K562 (cell line): ENCODE data around the gene SPAG7. TPM values are rescaled to one million over a fixed set of nuclear protein-coding genes. Genes with fewer than 3 reads are reported as not detected.

Experiments
- ATAC-seq: fragments of 200-7000 bp; cut with Tn5 transposase; 3 replicates; pipeline ENCODE4 v1.9.1; 2020; ENCODE audit warnings: moderate library complexity
- BruUV-seq: library from RNA; stranded (reverse); fragments of 400-500 nt; replicated peaks from 2 replicates; lab custom pipeline; 2021; lab: Mats Ljungman, UMichigan
- CTCF ChIA-PET: fragments of 300-600 bp; formaldehyde crosslinking; extraction: SDS; loops from one replicate; lab custom pipeline; 2021; ENCODE audit warnings: low intra/inter-chr PET ratio; lab: Yijun Ruan, JAX
- POLR2A ChIA-PET: fragments of 300-600, 350-650 bp; sonication (Branson Sonifier 250); formaldehyde crosslinking; extraction: SDS; loops from one replicate; lab custom pipeline; 2021; ENCODE audit warnings: antibody characterized with exemption, inconsistent platforms; lab: Yijun Ruan, JAX
- DNase-seq, 4 experiments: peaks; one replicate each; pipeline versions ENCODE4 v3.0.0 to v3.0.0-alpha.2; 2011 to 2018; ENCODE audit warnings: low spot score in 3 of 4, mixed read lengths in 3 of 4; ENCODE audit errors: extremely low read depth in 1 of 4
- FAIRE-seq: peaks from 2 replicates; lab custom pipeline; 2011; peaks lifted over from hg19 to GRCh38; lab: Jason Lieb, UNC
- H2AFZ ChIP-seq: 2 replicates; pipeline ENCODE4 v1.6.0; 2011; ENCODE audit warnings: low read depth, low read length, control low read depth, inconsistent platforms
- H3K27ac ChIP-seq: fragments of 200-600 bp; 3 replicates; pipeline ENCODE4 v1.8.0; 2011; ENCODE audit warnings: low read depth, mild to moderate bottlenecking, control low read depth, inconsistent platforms, low read length, moderate library complexity, mixed read lengths; ENCODE audit errors: extremely low read depth
- H3K27me3 ChIP-seq, 2 experiments: fragments of 300-600 bp in 1 of 2; 2 replicates in 1 of 2; 3 replicates in 1 of 2; pipeline versions ENCODE4 v1.6.0 to v1.8.0; 2011; ENCODE audit warnings: inconsistent platforms in 2 of 2, low read length in 2 of 2, mild to moderate bottlenecking in 1 of 2, mixed read lengths in 1 of 2, moderate library complexity in 1 of 2; ENCODE audit not compliant: control insufficient read depth in 2 of 2, insufficient read depth in 2 of 2
- H3K36me3 ChIP-seq: fragments of 300-600 bp; 3 replicates; pipeline ENCODE4 v1.8.0; 2011; ENCODE audit warnings: mild to moderate bottlenecking, low read length, inconsistent platforms; ENCODE audit not compliant: control insufficient read depth, insufficient read depth
- H3K4me1 ChIP-seq, 2 experiments: fragments of 200-600 bp in 1 of 2; replicated peaks in 1 of 2; 2 replicates in 1 of 2; 3 replicates in 1 of 2; pipeline versions ENCODE4 v1.5.1 to v1.8.0; 2011; ENCODE audit warnings: inconsistent platforms in 2 of 2, low read length in 2 of 2, mild to moderate bottlenecking in 1 of 2, mixed read lengths in 1 of 2, moderate library complexity in 1 of 2; ENCODE audit not compliant: control insufficient read depth in 2 of 2, insufficient read depth in 2 of 2
- H3K4me2 ChIP-seq: 2 replicates; pipeline ENCODE4 v1.6.1; 2011; ENCODE audit warnings: low read length, control low read depth, inconsistent platforms, mixed read lengths; ENCODE audit not compliant: insufficient read depth
- H3K4me3 ChIP-seq: fragments of 200-600 bp; sonication (generic), shearing (Covaris generic); 2 replicates; pipeline ENCODE4 v1.5.1; 2016; ENCODE audit warnings: control low read depth, inconsistent platforms
- H3K79me2 ChIP-seq: fragments of 200-600 bp; 3 replicates; pipeline ENCODE4 v1.8.0; 2011; ENCODE audit warnings: low read length, inconsistent platforms; ENCODE audit not compliant: control insufficient read depth, insufficient read depth
- H3K9ac ChIP-seq, 2 experiments: 2 replicates each; pipeline versions ENCODE4 v1.6.0 to v1.6.1; 2011; ENCODE audit warnings: low read depth in 2 of 2, low read length in 2 of 2, control low read depth in 1 of 2, inconsistent platforms in 1 of 2, mild to moderate bottlenecking in 1 of 2, mixed read lengths in 1 of 2; ENCODE audit not compliant: insufficient read depth in 1 of 2
- H3K9me1 ChIP-seq: one replicate; pipeline ENCODE4 v1.6.0; 2011; ENCODE audit warnings: inconsistent platforms, mild to moderate bottlenecking, low read length, moderate library complexity; ENCODE audit not compliant: control insufficient read depth, insufficient read depth
- H3K9me3 ChIP-seq: replicated peaks from 2 replicates; pipeline ENCODE4 v1.5.1; 2011; ENCODE audit warnings: low read depth, low read length, inconsistent platforms; ENCODE audit not compliant: control insufficient read depth, insufficient read depth
- H4K20me1 ChIP-seq: replicated peaks from 2 replicates; pipeline ENCODE4 v1.6.1; 2011; ENCODE audit warnings: low read length, inconsistent platforms, mixed read lengths; ENCODE audit not compliant: control insufficient read depth, insufficient read depth
- ATF3 ChIP-seq, 2 experiments: fragments of 450-650 bp in 1 of 2; sonication (generic) in 1 of 2; formaldehyde crosslinking in 1 of 2; IDR thresholded peaks in 1 of 2; conservative IDR thresholded peaks in 1 of 2; 2 replicates each; pipeline versions ENCODE4 v1.6.1 to v1.8.1; 2016 to 2023; ENCODE audit warnings: mild to moderate bottlenecking in 2 of 2, moderate library complexity in 2 of 2, inconsistent platforms in 1 of 2, missing genetic modification reagents in 1 of 2
- BDP1 ChIP-seq: IDR thresholded peaks from 3 replicates; pipeline ENCODE4 v1.6.1; 2011; ENCODE audit not compliant: insufficient read length, insufficient read depth
- CXXC5 ChIP-seq: fragments of 250-450 bp; sonication (Bioruptor Pico); IDR thresholded peaks from 2 replicates; pipeline ENCODE4 v1.8.0; 2022; ENCODE audit warnings: inconsistent platforms, mild to moderate bottlenecking, moderate library complexity
- EP300 ChIP-seq: IDR thresholded peaks from 2 replicates; pipeline ENCODE4 v1.6.1; 2012; ENCODE audit warnings: low read length, improper control_type of control experiment
- FOS ChIP-seq: IDR thresholded peaks from 3 replicates; pipeline ENCODE4 v1.6.1; 2011; ENCODE audit not compliant: insufficient read length; ENCODE audit errors: extremely low read depth
- HOXB6 ChIP-seq: fragments of 250-450 bp; sonication (Bioruptor Pico); IDR thresholded peaks from 2 replicates; pipeline ENCODE4 v1.5.1; 2022; ENCODE audit warnings: mild to moderate bottlenecking, borderline replicate concordance
- L3MBTL2 ChIP-seq: fragments of 450-650 bp; IDR thresholded peaks from 2 replicates; pipeline ENCODE4 v1.6.1; 2016; ENCODE audit warnings: mild to moderate bottlenecking, moderate library complexity
- MYC ChIP-seq, 2 experiments: fragments of 250-450 bp in 1 of 2; sonication (Bioruptor Pico) in 1 of 2; IDR thresholded peaks; 2 replicates each; pipeline versions ENCODE4 v1.5.1 to v1.6.1; 2012 to 2021; ENCODE audit warnings: low read depth in 2 of 2, borderline replicate concordance in 1 of 2, improper control_type of control experiment in 1 of 2, low read length in 1 of 2, mild to moderate bottlenecking in 1 of 2, moderate library complexity in 1 of 2
- RBFOX2 ChIP-seq: fragments of 200-400 bp; formaldehyde crosslinking; IDR thresholded peaks from 2 replicates; pipeline ENCODE4 v1.6.1; 2017; ENCODE audit warnings: low read depth, mild to moderate bottlenecking, low read length, moderate library complexity
- ZNF644 ChIP-seq: fragments of 200-800 bp; sonication (Bioruptor generic); IDR thresholded peaks from 2 replicates; pipeline ENCODE4 v1.6.1; 2016; ENCODE audit warnings: low read depth, missing genetic modification characterization, missing compliant biosample characterization
- ZSCAN32 ChIP-seq: fragments of 450-650 bp; formaldehyde crosslinking; IDR thresholded peaks from 2 replicates; pipeline ENCODE4 v1.4.0; 2020; ENCODE audit warnings: mild to moderate bottlenecking, moderate library complexity
- WGBS: fragments of 100-300 bp; shearing (Covaris generic); methylation state at CpG from one replicate; pipeline ENCODE4 v1.1.6; 2016; ENCODE audit warnings: low coverage, mixed read lengths; ENCODE audit not compliant: insufficient coverage; ENCODE audit errors: missing lambda C conversion rate; 5-methylcytosine and 5-hydroxymethylcytosine counted together
- in situ Hi-C: fragments of 300-500 bp; cut with MboI; formaldehyde crosslinking; loops from 4 replicates; pipeline ENCODE4 v1.15.0; 2018; ENCODE audit warnings: inconsistent platforms, mixed read lengths
- intact Hi-C: fragments of 100-400 bp; cut with micrococcal nuclease; formaldehyde crosslinking; loops from 2 replicates; pipeline ENCODE4 v1.14.2; 2022
- polyA plus RNA-seq, 8 experiments: library from polyadenylated mRNA; depleted of rRNA in 4 of 8; stranded (reverse) in 5 of 8; unstranded in 3 of 8; fragments of >200 nt; fragmentation: Nextera tagmentation in 2 of 8; fragmentation: Illumina TruSeq in 1 of 8; extraction: Ambion mirVana in 2 of 8; extraction: Trizol in 1 of 8; gene quantifications; 2 replicates each; pipeline versions ENCODE4 v1.2.1 to v1.2.3, GENCODE V29; 2011 to 2014; ENCODE audit warnings: inconsistent platforms in 1 of 8, missing spikeins in 1 of 8
- total RNA-seq, 7 experiments: library from RNA; depleted of rRNA in 6 of 7; stranded (reverse); fragments of >200 nt in 6 of 7; fragmentation: Illumina TruSeq in 2 of 7; extraction: Trizol in 2 of 7; gene quantifications; 2 replicates each; pipeline versions ENCODE4 v1.2.1 to v1.2.3, GENCODE V29; 2011 to 2021; ENCODE audit warnings: low replicate concordance in 1 of 7

SPAG7 gene
- total and polyA plus RNA-seq, 9 of the 15 experiments (the other 6 are each of a cell fraction or from before 2014, with no cell fraction given), result 5.6 to 53.5 (median 36.3) TPM

GRCh38 chr17:4969047-4969550 is 1.5 kb upstream of the SPAG7 start:
- Histone ChIP-seq H3K9me3 (no peaks in the 10 kb centered on the region), H4K20me1 (no peaks in the 10 kb centered on the region), H3K4me3 (no peak overlapping the region), H3K36me3 (peaks cover 58% of the 10 kb centered on the region; the same call in 2 of the 3 replicates), H3K9me1 (no peaks in the 10 kb centered on the region), H3K4me1 (peaks cover 23 to 26% of the 10 kb centered on the region in 2 experiments), H3K27me3 (no peaks in the 10 kb centered on the region), H2AFZ (no peak overlapping the region), H3K9ac (peak overlapping the region; percentile 89 to 94; a peak in 3 of 4 replicates), H3K79me2 (peaks cover 26% of the 10 kb centered on the region), H3K4me2 (peak overlapping the region; percentile 89), H3K27ac (peak overlapping the region; percentile 95; the same call in 2 of the 3 replicates)
- DNase-seq (peak in 1 of 4 experiments; percentile 45), FAIRE-seq (no peak), ATAC-seq (no peak)
- intact Hi-C loops (loop anchor here (10.0 kb wide), 1 partner anchor 64 kb away; the partner anchor contains the start of gene CHRNE), in situ Hi-C loops (no loop called here)
- 96% methylated on average over 4 of the region's 15 CpGs for WGBS
- no TSS peak for BruUV-seq
- POLR2A ChIA-PET, result interaction anchor here (0.6 to 1.4 kb wide), 5 partner anchors 10 to 864 kb away, joined by 3 to 8 read pairs (median 6); partner anchors contain the start of gene CAMTA2
- CTCF ChIA-PET, result no interaction called here
- TF ChIP-seq RBFOX2 (peak; percentile 48), MYC (IDR thresholded peaks at IDR 0.05; ENCODE audit: low read depth, low read length) (0 out of 2 replicates have a peak, but pooled peaks have one; percentile 5), MYC (CRISPR knock-in tag; IDR thresholded peaks at IDR 0.05; ENCODE audit: borderline replicate concordance, low read depth) (no peak), CXXC5 (CRISPR knock-in tag) (peak; percentile 15), FOS (peak; percentile 19), BDP1 (no peak), HOXB6 (CRISPR knock-in tag) (no peak), L3MBTL2 (0 out of 2 replicates have a peak, but pooled peaks have one; percentile 26), ZSCAN32 (CRISPR knock-in tag) (peak; percentile 61; the same call in 1 of the 2 replicates), ATF3 (IDR thresholded peaks at IDR 0.05) (peak; percentile 92), ATF3 (CRISPR knock-in tag; conservative IDR thresholded peaks at IDR 0.05) (no peak), ZNF644 (tag) (0 out of 2 replicates have a peak, but pooled peaks have one; percentile 34), EP300 (peak; percentile 51; the same call in 1 of the 2 replicates)
